Stimulated activated CD8-positive, alpha-beta memory T cell treated with anti-CD3 and anti-CD28 coated beads, Interleukin-4, amount 100 ng/mL, for 4 hours (primary cell): ENCODE data around the gene LTBP4.
"Not testable (repeated sequence)": the region's sequence is repeated elsewhere in the genome, so short reads cannot be mapped to it uniquely, and the experiment has no call there.

Source experiments
- DNase-seq, 2 donors: peaks; one replicate each; pipeline ENCODE4 v3.0.0-alpha.2; 2020; ENCODE audit warnings: low read depth in 2 of 2, low spot score in 1 of 2

LTBP4 gene

DNA sequence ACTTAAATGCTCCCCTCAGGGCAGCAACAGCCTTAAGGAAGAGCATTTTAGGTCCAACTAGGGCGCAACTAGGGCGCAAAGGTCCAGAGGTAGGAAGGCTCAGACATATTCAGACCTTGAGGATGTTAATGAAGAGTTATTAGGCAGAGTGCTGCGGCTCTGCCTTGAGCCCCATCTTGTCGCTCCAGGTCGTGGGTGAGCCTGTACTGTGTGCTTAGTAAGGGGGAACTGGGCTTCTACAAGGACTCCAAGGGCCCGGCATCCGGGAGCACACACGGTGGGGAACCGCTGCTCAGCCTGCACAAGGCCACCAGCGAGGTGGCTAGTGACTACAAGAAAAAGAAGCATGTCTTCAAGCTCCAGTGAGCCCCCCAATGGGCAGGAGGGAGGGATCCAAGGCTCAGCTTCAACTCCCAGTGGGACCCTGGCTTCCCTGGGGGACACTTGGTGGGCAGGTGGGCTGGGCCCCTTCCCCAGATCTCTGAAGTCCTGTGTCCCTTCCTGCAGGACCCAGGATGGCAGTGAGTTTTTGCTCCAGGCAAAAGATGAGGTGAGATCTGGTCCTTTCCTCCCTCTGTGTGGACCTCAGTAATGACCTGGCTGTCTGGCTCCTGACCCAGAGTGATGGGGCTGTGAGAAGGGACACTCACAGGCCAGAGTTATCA, 29.2 kb upstream of the LTBP4 start:
- no peak for DNase-seq

- DNase-seq, result no peak
These were observed 25.8 kb upstream of the LTBP4 start for GRCh38 chr19:40575326-40575725.

- DNase-seq, result no peak
These were observed 25.0 kb upstream of the LTBP4 start for GRCh38 chr19:40576151-40576584.

DNA sequence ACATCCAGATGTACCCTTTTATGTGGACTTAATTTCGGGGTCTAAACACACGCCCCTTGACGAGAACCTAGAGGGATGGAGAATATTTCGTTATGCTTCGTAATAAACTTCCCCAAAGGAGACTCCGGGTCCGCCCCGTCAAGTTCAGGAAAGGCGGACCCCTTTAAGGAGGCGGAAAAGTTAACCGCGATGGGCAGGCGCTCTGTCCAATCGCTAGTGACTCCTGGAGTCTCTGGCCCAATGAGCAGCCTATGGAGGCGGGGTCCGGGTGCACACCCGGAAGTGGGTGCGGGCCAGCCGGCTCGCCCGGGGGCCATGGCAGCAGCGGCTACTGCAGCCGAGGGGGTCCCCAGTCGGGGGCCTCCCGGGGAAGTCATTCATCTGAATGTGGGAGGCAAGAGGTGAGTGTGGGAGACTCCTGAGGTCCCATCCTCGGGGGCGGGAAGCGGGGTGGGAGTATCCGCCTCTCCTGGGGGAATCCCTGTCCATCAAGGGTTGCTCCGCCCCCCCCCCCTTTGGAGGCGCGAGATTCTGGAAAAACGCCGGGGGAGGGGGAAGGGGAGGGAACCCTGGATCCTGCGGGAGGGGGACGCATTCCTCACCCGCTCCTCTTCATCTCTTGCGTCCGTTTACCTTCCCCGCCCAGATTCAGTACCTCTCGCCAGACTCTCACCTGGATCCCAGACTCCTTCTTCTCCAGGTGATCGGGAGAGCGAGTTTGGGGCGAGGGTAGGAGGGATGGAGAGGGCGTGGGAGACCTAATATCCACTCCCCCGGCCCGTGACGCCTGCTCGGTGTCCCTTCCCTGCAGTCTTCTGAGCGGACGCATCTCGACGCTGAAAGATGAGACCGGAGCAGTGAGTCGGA, 24.4 kb upstream of the LTBP4 start, which contains the start of gene SHKBP1:
SHKBP1 (plus strand) TSS at position 289 of the 867 bp plus-strand sequence; CDS start at position 316, 27 bp downstream.
- DNase-seq, result peak; percentile 82 to 83

DNA sequence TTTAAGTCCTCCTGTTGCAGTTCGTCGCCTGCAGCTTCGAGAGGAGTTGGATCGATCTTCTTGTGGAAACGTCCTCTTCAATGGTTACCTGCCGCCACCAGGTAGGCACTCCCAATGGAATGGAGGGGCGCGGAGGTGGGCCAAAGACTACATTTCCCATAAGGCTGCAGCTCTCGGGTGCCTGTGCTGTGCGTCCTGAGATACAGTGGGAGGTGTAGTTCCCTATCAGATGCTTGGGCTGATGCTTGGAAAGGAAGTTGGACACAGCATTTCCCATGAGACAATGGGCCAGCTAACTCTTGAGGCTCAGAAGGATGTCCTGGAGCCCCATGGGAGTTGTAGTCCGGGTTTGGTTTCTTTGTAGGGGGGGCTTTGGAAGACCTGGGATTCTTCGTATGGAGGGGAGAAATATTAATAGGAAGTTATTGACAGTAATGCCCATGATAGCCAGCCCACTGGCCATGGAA, 22.7 kb upstream of the LTBP4 start:
- no peak for DNase-seq

DNA sequence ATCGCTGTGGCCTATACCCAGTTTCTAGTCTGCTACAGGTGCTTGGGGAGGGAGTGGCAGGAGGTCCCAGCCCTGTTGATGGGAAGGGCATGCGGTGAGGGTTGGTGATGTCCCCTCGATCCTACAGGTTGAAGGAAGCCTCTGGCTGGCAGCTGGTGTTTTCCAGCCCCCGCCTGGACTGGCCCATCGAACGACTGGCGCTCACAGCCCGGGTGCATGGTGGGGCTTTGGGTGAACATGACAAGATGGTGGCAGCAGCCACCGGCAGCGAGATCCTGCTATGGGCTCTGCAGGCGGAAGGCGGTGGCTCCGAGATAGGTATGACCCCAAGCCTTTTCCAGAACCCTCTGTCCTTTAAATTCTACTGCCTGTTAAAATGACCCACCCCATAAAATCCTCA, 20.6 kb upstream of the LTBP4 start:
- no peak for DNase-seq

GRCh38 chr19:40581531-40581930, 19.6 kb upstream of the LTBP4 start:
- DNase-seq, result no peak

GRCh38 chr19:40582467-40582866, 18.7 kb upstream of the LTBP4 start:
- no peak for DNase-seq

- no peak for DNase-seq
These were observed 17.9 kb upstream of the LTBP4 start for GRCh38 chr19:40583283-40583682.

- DNase-seq, result no peak
These were observed 17.2 kb upstream of the LTBP4 start for GRCh38 chr19:40584007-40584406.

GRCh38 chr19:40585241-40585981, 15.8 kb upstream of the LTBP4 start:
- no peak for DNase-seq

DNA sequence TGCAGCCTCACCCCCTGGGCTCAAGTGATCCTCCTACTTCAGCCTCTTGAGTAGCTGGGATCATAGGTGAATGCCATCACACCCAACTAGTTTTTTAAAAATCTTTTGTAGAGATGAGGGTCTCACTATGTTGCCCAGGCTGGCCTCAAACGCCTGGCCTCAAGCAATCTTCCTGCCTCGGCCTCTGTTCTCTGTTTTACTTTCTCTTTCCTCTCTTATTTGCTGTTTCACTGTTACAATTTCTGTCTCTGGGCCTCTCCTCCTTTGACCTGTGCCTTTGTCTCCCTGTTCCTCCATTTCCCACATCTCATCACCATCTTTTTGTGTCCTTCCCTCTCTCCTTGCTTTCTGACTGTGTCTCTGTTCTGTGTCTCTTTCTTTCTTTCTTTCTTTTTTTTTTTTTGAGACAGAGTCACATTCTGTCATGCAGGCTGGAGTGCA, 15.2 kb upstream of the LTBP4 start:
- no peak for DNase-seq

- no peak for DNase-seq
These were observed 14.6 kb upstream of the LTBP4 start for GRCh38 chr19:40586611-40587010.

GRCh38 chr19:40588110-40588854, 12.9 kb upstream of the LTBP4 start:
- DNase-seq, result no peak

- no peak for DNase-seq
These were observed 12.1 kb upstream of the LTBP4 start for GRCh38 chr19:40588926-40589569.

DNA sequence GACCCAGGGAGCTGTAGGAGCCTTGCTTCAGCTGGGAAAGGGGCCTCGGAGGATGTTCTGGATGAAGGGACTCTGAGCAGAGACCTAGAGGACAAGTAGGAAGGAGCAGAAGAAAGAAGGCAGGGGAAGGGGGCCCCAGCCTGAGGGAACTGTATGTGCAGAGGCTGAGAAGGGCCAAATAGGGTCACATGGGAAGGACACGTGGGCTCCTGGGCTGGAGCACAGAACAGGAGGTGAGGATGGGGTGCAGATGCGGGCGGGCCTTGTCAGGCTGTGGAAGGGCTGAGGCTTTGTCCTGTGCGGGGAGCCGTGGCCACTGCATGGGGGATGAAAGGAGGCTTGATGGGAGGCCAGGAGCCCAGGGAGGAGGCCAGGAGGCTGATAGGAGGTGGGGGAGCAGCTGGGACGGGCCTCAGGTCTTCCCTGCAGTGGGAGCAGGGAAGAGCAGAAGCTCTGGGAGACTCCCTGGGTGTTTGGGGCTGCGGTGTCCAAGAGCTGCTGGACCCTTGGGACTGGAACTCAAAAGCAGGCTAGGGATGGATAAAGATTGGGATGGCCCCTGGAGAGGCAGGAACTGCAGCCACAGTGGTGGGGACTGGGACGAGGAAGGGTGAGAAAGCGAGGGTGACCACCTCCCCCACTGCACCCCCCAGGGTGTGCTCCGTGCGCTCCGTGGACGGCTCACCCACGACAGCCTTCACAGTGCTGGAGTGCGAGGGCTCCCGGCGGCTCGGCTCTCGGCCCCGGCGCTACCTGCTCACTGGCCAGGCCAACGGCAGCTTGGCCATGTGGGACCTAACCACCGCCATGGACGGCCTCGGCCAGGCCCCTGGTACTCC, 11.4 kb upstream of the LTBP4 start:
- no peak for DNase-seq

DNA sequence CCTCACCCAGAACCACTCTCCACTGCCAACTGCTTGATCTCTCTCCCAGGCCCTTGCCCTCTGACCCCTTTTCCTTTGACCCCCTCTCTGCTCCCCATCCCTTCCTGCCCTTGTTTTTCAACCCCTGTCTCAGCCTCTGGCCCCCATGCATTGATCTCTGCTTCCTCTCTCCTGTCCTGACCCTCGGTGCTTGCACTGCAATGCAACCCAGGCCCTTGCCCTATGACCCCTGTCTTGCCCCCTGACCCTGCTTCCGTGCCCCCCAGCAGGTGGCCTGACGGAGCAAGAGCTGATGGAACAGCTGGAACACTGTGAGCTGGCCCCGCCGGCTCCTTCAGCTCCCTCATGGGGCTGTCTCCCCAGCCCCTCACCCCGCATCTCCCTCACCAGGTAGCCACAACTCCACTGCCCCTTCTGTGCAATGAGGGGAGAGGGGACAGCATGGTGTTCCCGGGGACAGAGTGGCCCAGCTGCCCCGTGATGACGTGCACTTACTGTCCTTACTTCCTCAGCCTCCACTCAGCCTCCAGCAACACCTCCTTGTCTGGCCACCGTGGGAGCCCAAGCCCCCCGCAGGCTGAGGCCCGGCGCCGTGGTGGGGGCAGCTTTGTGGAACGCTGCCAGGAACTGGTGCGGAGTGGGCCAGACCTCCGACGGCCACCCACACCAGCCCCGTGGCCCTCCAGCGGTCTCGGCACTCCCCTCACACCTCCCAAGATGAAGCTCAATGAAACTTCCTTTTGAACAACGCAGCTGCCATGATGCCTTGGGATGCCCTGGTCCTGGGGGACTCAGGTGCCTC, 10.5 kb upstream of the LTBP4 start:
- no peak for DNase-seq

DNA sequence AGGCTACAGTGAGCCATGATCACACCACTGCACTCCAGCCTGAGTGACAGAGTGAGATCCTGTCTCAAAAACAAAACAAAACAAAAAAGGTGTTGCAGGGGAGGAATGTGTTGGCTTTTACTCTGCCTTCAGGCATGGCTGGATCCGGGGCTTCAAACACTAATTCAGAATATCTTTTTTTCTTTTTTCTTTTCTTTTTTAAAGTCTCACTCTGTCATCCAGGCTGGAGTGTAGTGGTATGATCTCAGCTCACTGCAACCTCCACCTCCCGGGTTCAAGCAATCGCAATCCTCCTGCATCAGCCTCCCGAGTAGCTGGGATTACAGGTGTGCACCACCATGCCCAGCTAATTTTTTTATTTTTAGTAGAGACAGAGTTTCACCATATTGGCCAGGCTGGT, 9.4 kb upstream of the LTBP4 start:
- DNase-seq, result not testable (repeated sequence)

- DNase-seq, result no peak
These were observed 9.0 kb upstream of the LTBP4 start for GRCh38 chr19:40592170-40592569.
